GM13976 (cell line): Measurements from ENCODE around the gene MTHFSD.

ENCODE experiments used
- DNase-seq: peaks from one replicate; pipeline ENCODE4 v3.0.0; 2012; ENCODE audit warnings: low spot score
- in situ Hi-C: fragments of 300-500 bp; cut with MboI; formaldehyde crosslinking; loops from one replicate; pipeline ENCODE4 v1.12.0; 2022; ENCODE audit warnings: low sequenced_read_pairs, mixed read lengths, inconsistent platforms; ENCODE audit not compliant: unreplicated experiment
- TF ChIP-seq, protein P1 (sequence below): IDR thresholded peaks from 2 replicates; pipeline ENCODE4 v1.5.1; 2012; ENCODE audit warnings: borderline replicate concordance, mild to moderate bottlenecking; ENCODE audit not compliant: insufficient read depth; ENCODE audit errors: extremely low read depth, missing control alignments, control extremely low read depth

Gene MTHFSD

GRCh38 chr16:86500708-86501510, 54.1 kb downstream of the MTHFSD start:
- in situ Hi-C loops: loop anchor here (25.0 kb wide), 3 partner anchors 164 to 689 kb away; no protein-coding TSS in a partner anchor
- TF ChIP-seq, protein P1, sequence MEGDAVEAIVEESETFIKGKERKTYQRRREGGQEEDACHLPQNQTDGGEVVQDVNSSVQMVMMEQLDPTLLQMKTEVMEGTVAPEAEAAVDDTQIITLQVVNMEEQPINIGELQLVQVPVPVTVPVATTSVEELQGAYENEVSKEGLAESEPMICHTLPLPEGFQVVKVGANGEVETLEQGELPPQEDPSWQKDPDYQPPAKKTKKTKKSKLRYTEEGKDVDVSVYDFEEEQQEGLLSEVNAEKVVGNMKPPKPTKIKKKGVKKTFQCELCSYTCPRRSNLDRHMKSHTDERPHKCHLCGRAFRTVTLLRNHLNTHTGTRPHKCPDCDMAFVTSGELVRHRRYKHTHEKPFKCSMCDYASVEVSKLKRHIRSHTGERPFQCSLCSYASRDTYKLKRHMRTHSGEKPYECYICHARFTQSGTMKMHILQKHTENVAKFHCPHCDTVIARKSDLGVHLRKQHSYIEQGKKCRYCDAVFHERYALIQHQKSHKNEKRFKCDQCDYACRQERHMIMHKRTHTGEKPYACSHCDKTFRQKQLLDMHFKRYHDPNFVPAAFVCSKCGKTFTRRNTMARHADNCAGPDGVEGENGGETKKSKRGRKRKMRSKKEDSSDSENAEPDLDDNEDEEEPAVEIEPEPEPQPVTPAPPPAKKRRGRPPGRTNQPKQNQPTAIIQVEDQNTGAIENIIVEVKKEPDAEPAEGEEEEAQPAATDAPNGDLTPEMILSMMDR: no peak
- DNase-seq: no peak

DNA sequence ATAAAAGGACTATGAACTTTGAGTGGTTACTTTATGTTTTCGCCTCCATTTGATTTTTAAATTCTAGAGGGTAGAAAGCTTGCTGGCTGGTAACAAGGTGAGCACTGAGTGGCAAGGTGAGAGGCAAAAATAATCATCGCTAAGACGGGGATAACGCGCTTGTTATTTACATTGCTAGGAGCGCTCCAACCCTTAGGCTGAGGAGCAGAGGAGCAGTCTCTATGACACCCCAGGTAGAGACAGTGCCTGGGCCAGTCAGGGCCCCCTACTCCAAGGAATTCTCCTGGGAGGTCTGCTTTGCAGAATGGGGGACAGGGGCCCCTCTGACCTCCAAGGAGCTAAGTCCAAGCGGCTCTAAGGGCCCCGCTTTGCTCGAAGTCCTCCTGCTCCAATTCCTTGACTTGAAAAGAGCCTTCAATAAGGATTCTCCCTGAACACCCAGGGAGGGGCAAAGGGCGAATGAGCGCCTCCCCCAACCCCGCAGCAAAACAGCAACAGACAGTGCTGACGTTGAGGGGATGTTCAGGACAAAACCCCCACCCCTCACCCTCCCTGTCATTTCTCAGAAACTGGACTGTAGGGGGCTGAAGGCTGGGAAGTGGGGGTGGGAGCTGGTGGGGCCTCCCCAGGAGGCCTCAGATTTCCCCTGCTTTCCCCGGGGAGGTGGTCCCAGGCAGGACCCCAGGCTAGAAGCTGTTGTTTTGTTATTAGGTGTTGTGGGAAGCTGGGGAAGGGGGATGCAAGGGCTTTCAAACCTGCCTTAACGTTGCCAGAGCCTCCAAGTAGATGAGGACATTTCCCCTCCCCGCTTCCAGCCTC, 54.9 kb downstream of the MTHFSD start:
- no peak for DNase-seq
- TF ChIP-seq, protein P1: no peak
- in situ Hi-C loops: loop anchor here (25.0 kb wide), 3 partner anchors 163 to 688 kb away; no protein-coding TSS in a partner anchor

DNA sequence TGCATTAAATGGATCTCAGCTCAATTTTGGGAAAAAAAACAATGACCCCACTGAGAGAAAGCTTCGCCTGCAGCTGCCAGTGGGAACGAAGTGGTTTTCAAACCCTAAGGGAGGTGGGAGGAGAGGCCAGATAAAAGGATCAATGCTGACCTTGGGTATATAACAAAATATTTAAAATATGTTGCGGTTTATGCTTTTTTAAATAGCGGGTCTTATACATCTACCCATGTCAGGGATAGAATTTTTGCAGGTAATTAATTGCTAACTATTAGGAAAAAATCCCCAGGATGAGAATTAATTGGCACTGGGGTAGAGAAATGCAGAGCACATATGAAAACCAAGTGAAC, 55.6 kb downstream of the MTHFSD start:
- no peak for DNase-seq
- TF ChIP-seq, protein P1: no peak
- in situ Hi-C loops: no loop called here

GRCh38 chr16:86498671-86499439, 56.2 kb downstream of the MTHFSD start:
- no peak for DNase-seq
- in situ Hi-C loops: no loop called here

GRCh38 chr16:86498155-86498670, 56.8 kb downstream of the MTHFSD start:
- DNase-seq: no peak
- in situ Hi-C loops: no loop called here
- TF ChIP-seq, protein P1: no peak

More at GRCh38 chr16:86498671-86499439, 56.2 kb downstream of the MTHFSD start:
- TF ChIP-seq, protein P1: no peak

DNA sequence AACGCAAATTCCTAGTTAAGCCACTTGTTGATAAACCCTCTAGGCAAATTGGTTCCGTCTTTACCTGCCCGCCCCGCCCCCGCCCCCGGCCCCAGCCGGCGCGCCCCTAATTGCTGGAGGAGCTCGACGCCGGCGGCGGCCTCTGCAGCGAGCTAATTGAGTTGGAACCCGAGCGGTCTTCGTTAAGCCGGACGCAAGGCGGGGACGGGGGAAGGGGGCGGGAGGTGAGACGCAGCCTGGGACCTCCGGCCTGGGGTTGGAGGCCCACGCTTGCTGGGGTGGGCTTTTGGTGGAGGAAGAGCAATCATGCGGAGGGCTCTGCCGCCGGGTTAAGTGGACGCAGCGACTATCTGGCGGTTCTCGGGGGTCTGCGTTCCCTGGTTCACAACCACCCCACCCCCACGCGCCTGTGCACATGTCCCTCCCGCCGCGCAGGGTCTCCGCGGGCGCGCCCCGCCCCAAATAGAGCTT, 57.4 kb downstream of the MTHFSD start:
- TF ChIP-seq, protein P1: no peak
- in situ Hi-C loops: no loop called here
- DNase-seq: no peak
